ENCODE results near the gene RAB44.

GRCh38 chr6:36698871-36699271, 1.2 kb downstream of the RAB44 start:
- TF ChIP-seq CTCF (IDR thresholded peaks at IDR 0.05) (no peak), POLR2A (IDR thresholded peaks at IDR 0.05) (no peak)

Measured in right lobe of liver (tissue), 4 donors.